ENCODE measurements around the gene MCL1.

MCL1 gene

DNA sequence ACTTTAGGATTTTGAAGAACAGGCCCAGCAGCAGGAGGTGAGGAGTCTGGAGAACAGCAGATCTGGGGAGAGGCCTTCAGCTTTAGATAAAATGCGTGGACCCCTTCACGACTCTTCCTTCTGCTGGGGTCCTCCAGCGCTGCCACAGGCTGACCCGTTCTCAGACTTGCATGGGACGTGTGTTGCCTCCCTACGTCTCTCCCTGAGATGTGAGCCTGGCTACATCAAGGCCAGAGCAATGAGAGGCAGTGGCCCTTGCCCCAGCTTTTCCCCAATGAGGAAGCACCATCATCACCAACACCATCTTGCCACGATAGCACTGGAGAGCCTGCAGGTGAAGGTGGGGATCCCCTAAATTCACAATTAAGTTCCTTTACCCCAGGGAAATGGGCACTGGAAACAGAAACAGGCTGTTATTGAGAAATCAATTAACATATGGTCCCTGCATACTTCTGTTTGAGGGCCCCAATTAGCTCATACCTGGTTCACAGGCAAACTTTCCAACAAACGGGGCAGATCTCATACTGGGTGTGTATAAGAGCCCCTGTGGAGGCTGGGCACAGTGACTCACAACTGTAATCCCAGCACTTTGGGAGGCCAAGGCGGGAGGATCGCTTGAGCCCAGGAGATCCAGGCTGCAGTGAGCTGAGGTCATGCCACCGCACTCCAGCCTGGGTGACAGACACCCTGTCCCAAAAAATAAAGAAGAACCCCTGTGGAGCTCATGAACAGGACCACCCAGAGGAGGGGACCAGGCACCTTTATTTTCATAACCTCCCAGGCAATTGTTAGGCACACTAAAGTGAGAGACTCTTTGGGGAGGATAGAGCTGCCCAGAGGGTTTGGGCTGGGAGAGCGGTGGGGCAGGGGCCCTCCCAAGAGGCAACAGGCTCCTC lies 42.3 kb downstream of the MCL1 start:
- no peak for DNase-seq

GRCh38 chr1:150535511-150536287 lies 43.7 kb downstream of the MCL1 start:
- no peak for DNase-seq

DNA sequence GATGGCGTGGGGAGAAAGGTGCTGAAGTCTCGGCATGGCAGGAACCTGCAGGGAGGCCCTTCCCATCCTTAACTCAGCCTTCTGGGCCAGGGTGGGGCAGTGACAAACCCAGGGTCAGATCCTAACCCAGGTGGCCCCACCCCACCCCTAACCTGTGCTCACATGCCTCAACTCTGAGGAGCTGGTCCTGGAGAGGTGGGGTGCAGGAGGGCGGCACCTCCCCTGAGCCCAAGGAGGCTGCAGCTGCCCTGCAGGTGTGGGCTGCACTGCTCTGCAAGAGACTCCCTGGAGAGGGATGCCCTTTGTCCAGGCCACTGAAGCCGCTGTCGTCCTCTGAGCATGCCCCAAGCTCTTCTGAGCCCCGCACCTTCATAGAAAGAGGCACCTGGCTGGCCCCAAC lies 45.4 kb downstream of the MCL1 start:
- no peak for DNase-seq

- DNase-seq: no peak
These were observed 46.5 kb downstream of the MCL1 start for GRCh38 chr1:150532860-150533259.

GRCh38 chr1:150530491-150531159 lies 48.8 kb downstream of the MCL1 start:
- no peak for DNase-seq

- DNase-seq: no peak
These were observed 50.4 kb downstream of the MCL1 start for GRCh38 chr1:150529017-150529416.

DNA sequence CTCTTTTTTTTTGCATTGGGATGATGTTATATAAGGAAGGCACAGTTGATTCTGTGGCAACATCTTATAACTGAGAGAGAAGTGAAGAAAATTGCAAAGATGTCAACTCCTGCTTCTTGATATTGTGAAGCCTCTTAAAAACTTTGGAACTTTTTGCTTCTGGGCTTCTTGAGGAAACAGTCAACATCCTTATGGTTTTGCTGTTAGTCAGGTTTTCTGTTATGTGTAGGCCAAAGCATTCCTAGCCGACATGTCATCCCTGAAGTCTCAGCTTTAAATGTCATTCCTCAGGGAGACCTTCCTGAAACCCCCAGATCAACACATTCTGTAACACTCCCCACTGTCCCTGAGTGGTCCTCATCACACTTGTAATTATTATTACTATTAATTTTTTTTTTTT lies 51.2 kb downstream of the MCL1 start:
- DNase-seq: no peak

DNA sequence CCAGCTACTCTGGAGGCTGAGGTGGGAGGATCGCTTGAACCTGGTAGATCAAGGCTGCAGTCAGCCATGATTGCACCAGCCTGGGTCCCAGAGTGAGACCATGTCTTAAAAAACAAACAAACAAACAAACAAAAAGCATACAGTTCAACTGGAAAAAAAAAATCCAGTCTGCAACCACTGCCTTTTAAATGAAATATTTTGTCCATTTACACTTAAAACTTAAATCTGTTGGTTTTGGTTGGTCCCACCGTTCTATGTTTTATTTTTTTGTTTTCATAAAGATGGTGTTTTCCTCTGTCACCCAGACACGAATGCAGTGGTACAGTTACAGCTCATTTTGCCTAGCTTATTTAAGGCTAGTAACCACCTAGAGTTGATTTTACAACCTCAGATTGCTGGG lies 54.1 kb downstream of the MCL1 start:
- DNase-seq: no peak

All from CD4-positive, alpha-beta T cell treated with Interleukin-1 beta for 1 hour (primary cell).